Left lung (tissue), 10 donors: ENCODE data around the gene TMEM131. TPM values are rescaled to one million over a fixed set of nuclear protein-coding genes. Genes with fewer than 3 reads are reported as not detected.

Experiments
- ATAC-seq: fragments of 200-7000 bp; cut with Tn5 transposase; one replicate; pipeline ENCODE4 v1.9.1; 2020; ENCODE audit warnings: moderate library complexity
- DNase-seq, 4 donors: peaks; one replicate each; pipeline ENCODE4 v3.0.0-alpha.2; 2013 to 2020
- H3K27ac ChIP-seq, 2 donors: fragments of 200-600 bp; sonication (generic) in 1 of 2; one replicate each; pipeline versions ENCODE4 v1.5.0 to v1.8.0; 2020 to 2021
- H3K27me3 ChIP-seq, 2 donors: fragments of 200-600 bp; sonication (generic) in 1 of 2; one replicate each; pipeline versions ENCODE4 v1.5.0 to v1.8.0; 2020 to 2021
- H3K36me3 ChIP-seq, 2 donors: fragments of 200-600 bp; sonication (generic) in 1 of 2; one replicate each; pipeline versions ENCODE4 v1.5.0 to v1.8.0; 2020 to 2021
- H3K4me1 ChIP-seq, 2 donors: fragments of 200-600 bp; one replicate each; pipeline ENCODE4 v1.8.0; 2021
- H3K4me3 ChIP-seq, 2 donors: fragments of 200-600 bp; sonication (generic) in 1 of 2; one replicate each; pipeline versions ENCODE4 v1.5.0 to v1.8.0; 2020 to 2021; ENCODE audit warnings: mild to moderate bottlenecking in 1 of 2
- H3K9me3 ChIP-seq, 2 donors: fragments of 200-600 bp; sonication (generic) in 1 of 2; one replicate each; pipeline versions ENCODE4 v1.5.0 to v1.8.0; 2020 to 2021
- intact Hi-C, 2 donors: fragments of 100-400 bp; cut with DNase I; formaldehyde crosslinking; loops; one replicate each; pipeline versions ENCODE4 v1.11.2 to v1.14.2; 2022
- polyA plus RNA-seq, 6 donors: library from polyadenylated mRNA; unstranded; fragments of 120-200 nt; gene quantifications; one replicate each; pipeline ENCODE4 v1.2.1, GENCODE V29; 2013; ENCODE audit not compliant: insufficient read length in 6 of 6
- total RNA-seq, 2 donors: library from RNA; stranded (reverse); fragmentation: NEBNext Ultra II Directional; extraction: Animal tissue kit (Norgen Biotek cat#: 25700); gene quantifications; one replicate each; pipeline ENCODE4 v1.2.1, GENCODE V29; 2021
- TF ChIP-seq, protein P1 (sequence below), 2 donors: fragments of 200-600 bp; sonication (generic) in 1 of 2; IDR thresholded peaks; one replicate each; pipeline versions ENCODE4 v1.5.0 to v1.8.0; 2021; ENCODE audit warnings: antibody characterized with exemption in 2 of 2
- donor health status: DM: no; HTN: yes; CAD: no.
- donor health status: DM: no; HTN: no; CAD: no.

TMEM131 gene
- total and polyA plus RNA-seq, 8 donors = 43.9 to 52.0 (median 47.8) TPM

DNA sequence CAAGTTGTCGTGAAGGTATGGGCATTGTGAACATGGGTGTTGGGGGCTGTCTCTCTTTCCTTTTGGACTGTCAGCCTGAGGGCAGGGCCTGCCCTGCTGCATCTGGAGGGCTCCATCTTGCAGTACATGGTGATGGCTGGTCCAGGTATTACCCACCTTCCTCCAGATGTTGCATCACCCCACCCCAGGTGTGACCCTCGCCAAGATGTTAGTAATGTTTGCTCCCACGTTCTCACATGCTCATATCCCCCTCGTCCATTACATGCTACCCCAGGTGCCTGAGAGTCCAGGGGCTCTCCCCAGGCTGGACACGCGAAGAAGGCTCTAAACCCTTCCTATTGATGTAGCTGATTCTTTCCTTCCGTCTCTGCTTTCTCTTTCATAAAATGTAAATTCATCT is 268.5 kb downstream of the TMEM131 start:
- Histone ChIP-seq H3K27ac (no peak overlapping the region), H3K9me3 (peaks cover 0 to 10% of the 10 kb centered on the region in 2 donors)
- peak in 1 of 4 donors; percentile 9 for DNase-seq

DNA sequence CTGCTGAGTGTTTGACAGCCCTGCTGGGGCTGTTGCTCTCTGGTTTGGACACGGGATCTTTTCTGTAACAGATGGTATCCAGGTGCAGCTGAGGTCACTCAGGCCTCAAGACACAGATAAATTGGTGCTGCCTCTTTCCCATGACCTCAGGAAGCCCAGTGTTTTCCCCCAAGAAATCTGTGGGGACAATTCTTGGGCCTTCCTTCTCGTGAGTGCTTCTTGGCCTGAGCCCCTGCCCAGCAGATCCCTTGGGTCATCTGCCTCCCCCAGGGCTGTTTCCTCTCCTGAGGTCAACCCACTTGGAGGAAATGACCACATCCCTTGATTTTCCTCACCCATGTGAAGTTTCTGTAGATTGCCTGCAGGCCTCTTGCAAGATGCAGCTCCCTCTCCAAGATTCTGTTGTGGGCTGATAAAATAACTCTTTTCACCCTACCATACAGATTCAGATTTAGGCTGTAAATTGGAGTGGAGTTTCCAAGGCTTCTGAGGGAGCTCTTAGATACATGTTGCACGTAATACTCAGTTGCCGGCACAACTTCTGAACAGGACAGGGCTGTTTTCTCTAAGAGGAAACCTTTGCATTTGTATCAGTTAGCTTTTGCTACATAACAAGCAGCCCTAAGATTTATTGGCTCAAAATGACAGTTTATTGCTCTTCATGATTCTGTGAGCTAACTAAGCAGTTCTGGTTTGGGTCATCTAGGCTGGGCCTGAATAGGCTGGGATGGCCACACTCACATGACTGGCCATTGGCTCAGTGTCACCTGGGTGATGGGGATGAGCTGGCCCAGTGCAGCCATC is 269.3 kb downstream of the TMEM131 start:
- H3K4me3 ChIP-seq = no peak overlapping the region
- H3K27me3 ChIP-seq = peaks cover 0 to 23% of the 10 kb centered on the region in 2 donors
- H3K27ac ChIP-seq = no peak overlapping the region
- H3K4me1 ChIP-seq = no peaks in the 10 kb centered on the region
- ATAC-seq (no peak), DNase-seq (no peak)
- H3K9me3 ChIP-seq = peaks cover 0 to 10% of the 10 kb centered on the region in 2 donors
- TF ChIP-seq, protein P1, sequence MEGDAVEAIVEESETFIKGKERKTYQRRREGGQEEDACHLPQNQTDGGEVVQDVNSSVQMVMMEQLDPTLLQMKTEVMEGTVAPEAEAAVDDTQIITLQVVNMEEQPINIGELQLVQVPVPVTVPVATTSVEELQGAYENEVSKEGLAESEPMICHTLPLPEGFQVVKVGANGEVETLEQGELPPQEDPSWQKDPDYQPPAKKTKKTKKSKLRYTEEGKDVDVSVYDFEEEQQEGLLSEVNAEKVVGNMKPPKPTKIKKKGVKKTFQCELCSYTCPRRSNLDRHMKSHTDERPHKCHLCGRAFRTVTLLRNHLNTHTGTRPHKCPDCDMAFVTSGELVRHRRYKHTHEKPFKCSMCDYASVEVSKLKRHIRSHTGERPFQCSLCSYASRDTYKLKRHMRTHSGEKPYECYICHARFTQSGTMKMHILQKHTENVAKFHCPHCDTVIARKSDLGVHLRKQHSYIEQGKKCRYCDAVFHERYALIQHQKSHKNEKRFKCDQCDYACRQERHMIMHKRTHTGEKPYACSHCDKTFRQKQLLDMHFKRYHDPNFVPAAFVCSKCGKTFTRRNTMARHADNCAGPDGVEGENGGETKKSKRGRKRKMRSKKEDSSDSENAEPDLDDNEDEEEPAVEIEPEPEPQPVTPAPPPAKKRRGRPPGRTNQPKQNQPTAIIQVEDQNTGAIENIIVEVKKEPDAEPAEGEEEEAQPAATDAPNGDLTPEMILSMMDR (IDR thresholded peaks at IDR 0.05) = no peak
- no peaks in the 10 kb centered on the region for H3K36me3 ChIP-seq
- intact Hi-C loops = no loop called here

More for the DNA sequence above, 268.5 kb downstream of the TMEM131 start:
- Histone ChIP-seq H3K27me3 (peaks cover 0 to 23% of the 10 kb centered on the region in 2 donors), H3K4me1 (no peaks in the 10 kb centered on the region), H3K4me3 (no peak overlapping the region), H3K36me3 (no peaks in the 10 kb centered on the region)
- intact Hi-C loops = no loop called here
- TF ChIP-seq, protein P1 (IDR thresholded peaks at IDR 0.05) = no peak
- ATAC-seq = no peak

DNA sequence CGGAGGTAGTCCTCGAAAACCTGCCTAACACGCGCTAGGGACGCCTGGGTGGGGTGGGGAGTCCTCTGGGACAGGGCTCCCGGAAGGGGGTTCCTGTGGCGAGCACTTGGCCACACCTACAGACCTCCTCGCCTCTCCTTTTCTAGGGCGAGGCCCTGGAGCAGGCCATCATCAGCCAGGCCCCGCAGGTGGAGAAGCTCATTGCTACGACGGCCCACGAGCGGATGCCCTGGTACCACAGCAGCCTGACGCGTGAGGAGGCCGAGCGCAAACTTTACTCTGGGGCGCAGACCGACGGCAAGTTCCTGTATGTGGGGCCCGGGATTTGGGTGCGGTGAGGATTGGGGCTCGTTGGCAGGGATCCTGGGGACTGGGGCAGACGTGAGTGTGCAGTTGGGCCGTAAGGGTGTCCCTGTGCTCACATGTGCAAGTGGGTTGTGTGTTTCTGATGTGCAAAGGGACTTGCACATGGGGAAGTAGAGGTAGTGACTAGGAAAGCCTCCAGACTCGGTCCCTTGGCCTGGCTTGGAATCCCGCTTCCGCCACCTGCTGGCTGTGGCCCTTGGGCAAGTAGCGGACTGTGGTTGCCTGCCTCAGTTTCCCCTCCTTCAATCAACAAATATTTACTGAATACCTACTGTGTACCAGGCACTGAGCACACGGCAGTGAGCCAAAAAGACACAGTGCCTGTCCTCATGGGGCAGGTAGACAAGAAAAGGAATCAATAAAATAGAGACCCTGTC is 270.6 kb downstream of the TMEM131 start:
- ATAC-seq (no peak), DNase-seq (peak in 1 of 4 donors; percentile 61)
- intact Hi-C loops = no loop called here

DNA sequence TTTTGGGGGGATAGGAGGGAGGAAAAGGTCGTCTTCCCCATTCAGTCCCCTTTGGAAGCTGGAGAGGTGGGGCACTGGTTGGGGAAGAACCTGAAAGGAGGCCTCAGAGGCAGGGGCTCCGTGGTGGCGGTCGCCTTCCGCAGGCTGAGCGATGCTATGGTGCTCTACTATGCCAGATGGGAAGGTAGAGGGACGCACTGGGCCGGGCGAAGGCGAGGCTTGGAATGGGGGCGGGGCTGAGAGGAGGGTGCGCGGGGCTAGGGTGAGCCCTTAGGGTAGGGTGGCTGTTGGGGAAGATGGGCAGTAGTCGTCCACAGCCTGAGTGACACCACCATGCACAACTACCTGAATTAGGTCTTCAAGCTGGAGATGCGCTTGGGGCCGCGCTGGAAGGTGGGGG is 271.2 kb downstream of the TMEM131 start:
- intact Hi-C loops = no loop called here
- DNase-seq = peak in 1 of 4 donors; percentile 47
- Histone ChIP-seq H3K4me1 (no peaks in the 10 kb centered on the region), H3K36me3 (no peaks in the 10 kb centered on the region), H3K4me3 (no peak overlapping the region), H3K27me3 (peaks cover 0 to 23% of the 10 kb centered on the region in 2 donors), H3K9me3 (no peaks in the 10 kb centered on the region), H3K27ac (no peak overlapping the region)
- TF ChIP-seq, protein P1 (IDR thresholded peaks at IDR 0.05) = no peak
- no peak for ATAC-seq

More for the DNA sequence above, 270.6 kb downstream of the TMEM131 start:
- Histone ChIP-seq H3K27me3 (peaks cover 0 to 23% of the 10 kb centered on the region in 2 donors), H3K4me3 (no peak overlapping the region), H3K27ac (no peak overlapping the region), H3K9me3 (peaks cover 0 to 2% of the 10 kb centered on the region in 2 donors), H3K4me1 (no peaks in the 10 kb centered on the region), H3K36me3 (no peaks in the 10 kb centered on the region)
- TF ChIP-seq, protein P1 (IDR thresholded peaks at IDR 0.05) = no peak

DNA sequence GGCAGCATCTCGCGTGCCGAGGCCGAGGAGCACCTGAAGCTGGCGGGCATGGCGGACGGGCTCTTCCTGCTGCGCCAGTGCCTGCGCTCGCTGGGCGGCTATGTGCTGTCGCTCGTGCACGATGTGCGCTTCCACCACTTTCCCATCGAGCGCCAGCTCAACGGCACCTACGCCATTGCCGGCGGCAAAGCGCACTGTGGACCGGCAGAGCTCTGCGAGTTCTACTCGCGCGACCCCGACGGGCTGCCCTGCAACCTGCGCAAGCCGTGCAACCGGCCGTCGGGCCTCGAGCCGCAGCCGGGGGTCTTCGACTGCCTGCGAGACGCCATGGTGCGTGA is 271.7 kb downstream of the TMEM131 start:
- intact Hi-C loops = no loop called here

More for the DNA sequence above, 271.7 kb downstream of the TMEM131 start:
- H3K27ac ChIP-seq = no peak overlapping the region
- peaks cover 0 to 23% of the 10 kb centered on the region in 2 donors for H3K27me3 ChIP-seq
- no peaks in the 10 kb centered on the region for H3K9me3 ChIP-seq
- no peaks in the 10 kb centered on the region for H3K4me1 ChIP-seq
- TF ChIP-seq, protein P1 (IDR thresholded peaks at IDR 0.05) = no peak
- no peaks in the 10 kb centered on the region for H3K36me3 ChIP-seq
- DNase-seq = no peak
- H3K4me3 ChIP-seq = no peak overlapping the region
- no peak for ATAC-seq
